ENCODE data around the gene FBXL5.

GRCh38 chr4:15703439-15703838 lies 48.3 kb upstream of the FBXL5 start:
- TF ChIP-seq CTCF (IDR thresholded peaks at IDR 0.05; ENCODE audit: insufficient read depth, low read length, poor library complexity, severe bottlenecking) (no peak), EZH2phosphoT487 (conservative IDR thresholded peaks at IDR 0.05; ENCODE audit: low read length) (no peak)
